RPMI7951 (cell line): ENCODE results near the gene SRP19. TPM values are rescaled to one million over a fixed set of nuclear protein-coding genes. Genes with fewer than 3 reads are reported as not detected.
"Not testable (repeated sequence)": the region's sequence is repeated elsewhere in the genome, so short reads cannot be mapped to it uniquely, and the experiment has no call there.

Experiments
- DNase-seq: peaks from one replicate; pipeline ENCODE4 v3.0.0-alpha.2; 2012; ENCODE audit warnings: low read depth
- total RNA-seq: library from RNA; depleted of rRNA; stranded (reverse); fragments of >200 nt; shearing (Covaris generic); gene quantifications from 2 replicates; pipeline ENCODE4 v1.2.3, GENCODE V29; 2014; rRNA removed

The SRP19 gene
- 66.6 and 106 TPM in 2 replicates for total RNA-seq

DNA sequence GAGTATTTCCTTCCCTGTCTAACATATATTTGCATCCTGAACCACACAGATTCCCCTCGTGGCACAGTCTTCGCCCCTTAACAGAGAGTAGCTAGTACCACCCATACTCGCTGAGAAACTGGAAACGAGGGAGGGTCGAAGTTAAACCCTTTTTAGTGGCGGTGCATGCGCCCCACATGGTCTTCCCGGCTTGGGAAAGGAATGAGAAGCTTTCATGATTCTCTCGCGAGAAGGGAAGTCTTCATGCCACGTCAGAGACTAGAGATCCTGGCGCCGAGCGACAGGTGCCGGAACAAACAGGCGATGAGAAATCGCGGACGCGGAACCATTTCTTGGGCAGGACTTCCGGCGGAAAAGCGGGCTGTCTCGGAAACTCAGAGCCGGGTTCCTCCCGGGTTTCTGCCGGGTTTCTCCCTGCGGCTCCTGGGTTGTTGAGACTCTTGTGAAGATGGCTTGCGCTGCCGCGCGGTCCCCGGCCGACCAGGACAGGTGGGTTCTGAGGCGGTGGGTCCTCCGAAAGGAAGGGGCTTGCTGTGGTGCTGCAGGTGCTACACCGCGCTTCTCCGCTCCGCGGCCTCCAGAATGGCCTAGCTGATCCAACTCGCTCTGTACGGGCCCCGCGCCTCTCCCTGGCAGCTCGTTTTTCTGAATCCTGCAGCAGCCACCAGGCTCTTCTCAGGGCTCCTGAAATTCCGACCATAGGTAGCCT lies at the start of gene SRP19:
Gene SRP19 (plus strand): TSS at position 359 of the 709 bp plus-strand sequence. CDS start 90 bp downstream, at position 449.
- peak; percentile 96 for DNase-seq

DNA sequence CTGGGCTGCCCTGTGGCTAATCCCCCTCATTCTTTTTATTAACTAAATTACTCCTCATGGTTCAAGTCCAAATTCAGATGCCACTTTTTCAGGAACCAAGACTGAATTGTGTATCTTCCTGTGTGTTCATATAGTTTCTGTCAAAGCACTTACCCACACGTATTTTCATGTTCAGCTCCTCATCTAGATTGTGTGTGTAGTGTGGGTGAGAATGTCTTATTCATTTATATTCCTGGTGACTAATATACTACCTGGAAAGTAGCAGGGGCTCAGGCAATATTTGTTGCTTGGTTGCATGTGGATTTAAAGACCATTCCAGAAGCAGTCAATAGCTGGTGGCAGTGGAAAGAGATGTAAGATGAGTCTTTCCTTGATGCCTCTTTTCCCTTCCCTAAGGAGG lies 48.5 kb upstream of the SRP19 start:
- no peak for DNase-seq

DNA sequence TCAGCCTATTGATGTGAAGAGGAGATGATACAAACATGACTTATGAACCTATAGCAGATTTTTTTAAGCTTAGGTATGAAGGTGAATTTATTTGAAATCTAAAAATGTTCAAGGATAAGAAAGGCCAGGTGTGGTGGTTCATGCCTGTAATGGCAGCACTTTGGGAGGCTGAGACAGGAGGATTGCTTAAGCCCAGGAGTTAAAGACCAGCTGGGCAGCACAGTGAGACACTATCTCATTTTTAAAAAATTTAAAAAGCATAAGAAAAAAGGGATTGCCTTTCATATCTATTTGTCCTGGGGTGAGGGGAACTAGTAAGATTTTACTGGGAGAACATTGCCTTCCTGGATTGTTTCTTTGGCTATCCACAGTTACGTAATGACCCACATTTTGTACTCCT lies 40.8 kb upstream of the SRP19 start:
- DNase-seq, result no peak

DNA sequence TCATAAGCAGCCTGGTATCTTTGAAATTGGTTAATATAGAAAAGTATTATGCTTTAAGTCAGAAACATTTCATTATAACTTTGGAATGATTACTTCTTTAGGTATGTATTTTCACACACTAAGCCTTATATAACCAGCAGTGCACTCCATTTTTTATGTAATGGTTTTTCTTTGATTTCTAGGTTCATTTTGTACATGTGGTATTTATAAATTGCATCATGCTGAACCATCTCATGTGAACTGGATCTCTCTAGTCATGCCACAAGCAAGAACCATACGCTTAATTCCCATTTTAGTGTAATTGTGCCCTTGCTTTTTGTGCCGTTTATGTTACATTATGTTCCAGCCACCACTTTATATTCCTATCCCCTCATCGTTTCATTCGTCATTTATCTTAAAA lies 38.6 kb upstream of the SRP19 start:
- DNase-seq, result no peak

DNA sequence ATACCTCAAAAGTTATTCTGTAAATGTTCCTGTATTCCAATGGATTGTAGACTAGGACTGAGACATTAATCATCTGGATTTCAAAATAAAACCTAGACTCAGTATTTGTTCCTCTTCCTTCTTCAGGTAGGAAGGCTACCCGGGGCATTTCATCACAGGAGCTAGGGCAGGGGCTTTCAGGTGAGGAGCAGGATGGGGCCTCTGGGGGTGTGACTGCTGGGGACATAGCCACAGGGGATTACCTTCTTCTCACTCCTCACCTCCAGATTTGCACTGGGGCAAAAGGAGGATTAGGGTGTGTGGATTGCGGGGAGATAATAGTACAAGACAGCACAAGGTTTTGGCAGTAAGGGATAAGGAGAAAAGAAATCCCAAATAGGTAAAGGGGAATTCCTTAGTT lies 37.9 kb upstream of the SRP19 start:
- DNase-seq, result no peak

DNA sequence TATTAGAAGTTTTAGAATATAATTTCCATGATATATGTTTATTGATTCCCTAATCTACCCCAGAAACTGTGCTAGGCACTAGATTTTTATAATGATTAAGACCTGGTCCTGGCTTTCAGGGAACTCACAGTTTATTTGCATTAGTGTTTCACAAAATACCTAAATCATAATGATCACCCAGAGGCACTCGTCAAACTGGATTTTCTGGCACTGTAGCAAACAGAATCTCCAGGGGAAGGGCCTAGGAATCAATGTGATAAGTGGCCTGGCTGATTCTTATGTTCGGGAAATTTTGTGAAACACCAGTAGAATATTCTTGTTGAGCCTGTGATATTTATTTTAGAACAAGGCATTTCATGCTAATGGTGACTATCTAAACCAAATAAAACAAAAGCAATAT lies 37.4 kb upstream of the SRP19 start:
- DNase-seq, result no peak

DNA sequence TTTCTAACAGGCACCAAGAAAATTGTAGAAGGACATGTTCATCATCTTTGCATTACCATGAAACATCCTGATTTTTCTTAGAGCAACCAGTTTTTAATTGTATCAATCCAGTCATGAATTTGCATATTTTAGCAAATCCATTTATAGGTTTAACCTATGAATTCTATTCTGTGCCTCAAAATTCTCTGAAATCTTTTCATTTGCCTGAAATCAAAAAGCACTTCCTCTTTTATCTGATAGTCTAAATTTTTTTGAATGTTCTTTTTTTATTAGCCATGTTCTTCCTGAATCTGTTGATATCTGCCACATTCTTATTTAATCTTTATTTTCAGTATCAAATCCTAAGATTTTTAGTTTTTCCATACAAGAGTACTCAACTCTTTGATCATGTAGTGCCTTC lies 36.9 kb upstream of the SRP19 start:
- no peak for DNase-seq

DNA sequence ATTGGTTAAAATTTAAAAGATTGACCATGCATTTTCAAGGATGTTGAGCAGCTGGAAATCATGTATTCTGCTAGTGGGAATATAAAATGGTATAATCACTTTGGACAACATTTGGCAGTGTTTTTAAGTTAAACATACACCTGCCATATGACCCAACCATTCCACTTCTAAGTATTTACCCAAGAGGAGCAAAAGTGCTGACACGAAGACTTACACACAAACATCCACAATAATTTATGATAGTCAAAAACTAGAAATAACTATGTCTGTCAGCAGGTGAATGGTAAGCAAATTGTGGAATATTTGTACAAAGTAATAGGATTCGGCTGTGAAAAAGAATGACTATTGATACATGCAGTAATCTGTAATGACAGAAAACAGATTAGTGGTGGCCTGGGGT lies 30.7 kb upstream of the SRP19 start:
- no peak for DNase-seq

DNA sequence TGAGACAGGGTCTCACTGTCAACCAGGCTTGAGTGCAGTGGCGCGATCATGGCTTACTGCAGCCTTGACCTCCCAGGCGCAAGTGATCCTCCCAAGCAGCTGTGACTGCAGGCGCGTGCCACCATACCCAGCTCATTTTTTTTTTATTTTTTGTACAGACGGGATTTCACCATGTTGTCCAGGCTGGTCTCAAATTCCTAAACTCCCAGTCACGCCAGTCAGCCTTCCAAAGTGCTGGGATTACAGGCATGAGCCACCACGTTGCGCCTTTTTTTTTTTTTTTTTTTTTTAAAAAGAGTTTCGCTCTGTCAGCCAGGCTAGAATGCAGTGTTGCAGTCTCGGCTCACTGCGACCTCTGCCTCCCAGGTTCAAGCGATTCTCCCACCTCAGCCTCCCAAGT lies 27.1 kb upstream of the SRP19 start:
- DNase-seq, result no peak

DNA sequence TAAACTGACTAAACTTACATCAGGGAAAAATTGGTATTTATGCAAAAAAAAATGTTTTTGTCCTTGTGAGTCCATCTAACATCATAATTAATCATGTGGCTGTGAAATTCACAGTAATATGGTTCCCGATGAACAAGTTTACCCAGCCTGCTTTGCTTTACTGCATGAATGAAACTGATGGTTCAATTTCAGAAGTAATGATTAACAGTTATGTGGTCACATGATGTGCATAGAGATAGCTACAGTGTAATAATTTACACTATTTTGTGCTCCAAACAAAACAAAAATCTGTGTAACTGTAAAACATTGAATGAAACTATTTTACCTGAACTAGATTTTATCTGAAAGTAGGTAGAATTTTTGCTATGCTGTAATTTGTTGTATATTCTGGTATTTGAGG lies 16.6 kb upstream of the SRP19 start:
- DNase-seq, result no peak

DNA sequence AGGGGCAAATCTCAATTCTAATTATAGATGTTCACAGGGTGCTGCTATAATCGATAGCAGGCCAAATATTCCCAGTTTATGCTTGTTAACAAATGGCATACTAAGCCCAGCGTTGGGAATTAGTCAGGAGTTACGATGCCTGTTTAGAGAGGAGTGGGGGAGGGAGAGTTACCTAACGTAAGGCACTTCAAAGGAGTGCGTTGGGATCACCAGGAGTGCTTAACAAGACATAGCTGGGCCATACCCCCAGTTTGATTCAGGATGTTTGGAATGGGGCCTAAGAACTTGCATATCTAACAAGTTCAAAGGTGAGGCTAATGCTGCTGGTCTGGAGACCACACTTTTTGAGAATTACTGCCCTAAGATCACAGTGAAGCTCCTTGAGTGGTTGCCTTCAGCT lies 14.5 kb upstream of the SRP19 start:
- DNase-seq, result no peak

DNA sequence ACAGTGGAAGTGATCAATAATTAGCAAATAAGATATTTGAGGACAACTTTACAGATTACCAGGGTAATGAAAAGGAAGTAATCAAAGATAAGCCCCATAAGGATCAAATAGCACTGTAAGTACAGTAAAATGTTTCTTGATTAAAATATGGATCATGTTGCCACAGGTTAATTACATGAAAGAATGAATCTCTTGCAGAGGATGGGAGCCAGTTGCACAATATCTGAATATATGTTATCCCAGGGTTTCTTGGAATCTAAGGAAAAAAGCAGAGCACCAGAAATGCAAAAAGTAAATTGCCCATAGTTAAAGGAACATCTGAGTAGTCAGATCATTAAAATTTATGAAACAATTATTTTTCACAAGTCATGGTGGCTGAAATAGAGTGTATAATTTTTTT lies 13.8 kb upstream of the SRP19 start:
- no peak for DNase-seq

DNA sequence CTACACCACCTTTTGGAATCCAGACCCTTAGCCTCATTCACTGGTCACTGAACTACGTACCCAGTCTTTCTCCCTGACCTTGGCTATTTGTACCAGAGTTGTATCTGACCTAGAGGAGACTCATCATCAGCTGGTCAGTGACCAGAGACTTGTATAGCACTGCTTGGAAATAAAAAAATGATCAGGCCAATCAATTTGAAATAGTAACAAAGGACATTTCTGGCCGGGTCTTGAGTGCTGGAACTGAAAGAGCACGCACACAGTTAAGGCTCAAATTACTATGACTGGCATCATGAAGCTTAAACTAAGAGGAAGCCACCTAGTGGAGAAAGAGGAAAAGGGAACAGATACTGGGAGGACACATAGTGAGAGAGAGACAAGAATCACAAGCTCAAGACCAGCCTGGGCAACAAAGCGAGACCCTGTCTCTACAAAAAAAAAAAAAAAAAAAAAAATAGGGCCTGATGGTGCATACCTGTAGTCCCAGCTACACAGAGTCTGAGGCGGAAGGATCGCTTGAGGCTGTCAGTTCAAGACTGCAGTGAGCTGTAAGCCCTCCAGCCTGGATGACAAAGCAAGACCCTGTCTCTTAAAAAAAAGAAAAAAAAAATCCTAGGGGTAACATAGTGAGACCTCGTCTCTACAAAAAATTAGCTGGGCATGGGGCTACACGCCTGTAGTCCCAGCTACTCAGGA lies 12.8 kb upstream of the SRP19 start:
- DNase-seq, result peak; percentile 65

DNA sequence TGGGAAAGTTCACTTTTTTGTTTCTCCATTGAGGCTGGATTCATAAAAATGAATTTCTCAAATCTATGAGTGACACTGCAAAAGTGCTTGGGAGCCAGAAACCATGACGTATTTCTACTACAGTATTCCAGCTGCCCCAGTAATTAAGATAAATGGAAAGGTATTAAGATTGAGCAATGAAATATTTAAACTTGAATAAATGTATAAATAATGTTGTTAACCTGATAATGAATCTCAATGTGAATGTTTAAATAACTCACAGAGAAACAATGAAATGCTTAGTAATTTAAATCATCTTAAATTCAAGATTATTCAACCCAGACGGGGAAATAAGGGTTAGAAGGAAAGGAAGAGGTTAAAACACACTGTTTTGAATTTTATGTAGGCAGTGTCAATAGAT lies 11.2 kb upstream of the SRP19 start:
- DNase-seq, result no peak

DNA sequence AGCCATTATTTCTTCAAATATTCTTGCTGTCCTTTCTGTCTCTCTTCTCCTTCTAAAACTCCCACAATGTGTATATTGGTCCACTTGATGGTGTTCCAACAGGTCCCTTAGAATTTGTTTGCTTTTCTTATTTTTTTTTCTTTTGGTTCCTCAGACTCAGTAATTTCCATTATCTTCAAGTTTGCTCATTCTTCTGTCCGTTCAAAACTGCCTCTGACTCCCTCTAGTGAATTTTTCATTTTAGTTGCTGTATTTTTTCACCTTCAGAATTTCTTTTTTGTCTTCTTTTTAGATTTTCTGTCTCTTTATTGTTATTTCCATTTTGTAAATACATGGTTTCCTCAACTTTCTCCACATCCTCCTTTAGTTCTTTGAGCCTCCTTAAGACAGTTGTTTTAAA lies 6.4 kb upstream of the SRP19 start:
- no peak for DNase-seq

DNA sequence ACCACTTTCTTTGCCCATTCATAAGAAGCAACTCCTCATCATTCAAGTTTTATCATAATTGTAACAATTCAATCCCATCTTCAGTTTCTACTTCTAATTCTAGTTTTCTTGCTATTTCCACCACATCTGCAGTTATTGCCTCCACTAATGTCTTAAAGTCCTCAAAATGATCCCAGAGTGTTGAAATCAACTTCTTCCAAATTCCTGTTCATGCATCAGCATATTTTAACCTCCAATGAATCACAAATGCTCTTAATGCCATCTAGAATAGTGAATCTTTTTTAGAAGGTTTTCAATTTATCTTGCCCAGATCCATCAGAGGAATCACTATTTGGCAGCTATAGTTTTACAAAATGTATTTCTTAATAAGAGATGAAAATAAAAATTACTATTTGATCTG lies 3.2 kb upstream of the SRP19 start:
- no peak for DNase-seq

DNA sequence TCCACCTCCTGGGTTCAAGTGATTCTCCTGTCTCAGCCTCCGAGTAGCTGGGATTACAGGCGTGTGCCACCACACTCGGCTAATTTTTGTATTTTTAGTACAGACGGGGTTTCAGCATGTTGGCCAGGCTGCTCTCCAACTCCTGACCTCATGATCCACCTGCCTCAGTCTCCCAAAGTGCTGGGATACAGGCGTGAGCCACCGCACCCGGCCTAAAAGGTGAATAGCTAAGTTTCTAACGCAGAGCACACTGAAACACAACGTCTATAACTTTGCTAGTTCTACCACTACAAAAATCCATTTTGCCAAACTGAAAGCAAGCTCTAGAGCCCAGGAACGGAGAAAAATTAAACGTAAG lies 537 bp upstream of the SRP19 start:
- DNase-seq, result not testable (repeated sequence)

DNA sequence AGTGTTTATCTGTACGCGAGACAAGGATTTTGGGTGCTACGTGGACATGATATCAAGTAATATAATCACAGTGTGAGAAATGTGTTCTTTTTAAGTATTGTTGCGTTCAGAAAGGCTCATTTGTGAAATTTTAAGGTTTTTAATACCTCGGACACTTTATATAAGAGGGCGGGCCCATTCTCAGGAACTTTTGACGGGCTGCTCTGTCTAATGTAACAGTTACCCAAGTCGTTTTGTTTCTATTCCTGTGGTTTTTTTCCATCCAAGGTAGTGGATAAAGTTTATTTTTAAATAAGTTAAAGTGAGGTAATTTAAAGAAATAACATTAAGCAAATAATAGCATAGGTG lies 525 bp downstream of the SRP19 start:
- no peak for DNase-seq

DNA sequence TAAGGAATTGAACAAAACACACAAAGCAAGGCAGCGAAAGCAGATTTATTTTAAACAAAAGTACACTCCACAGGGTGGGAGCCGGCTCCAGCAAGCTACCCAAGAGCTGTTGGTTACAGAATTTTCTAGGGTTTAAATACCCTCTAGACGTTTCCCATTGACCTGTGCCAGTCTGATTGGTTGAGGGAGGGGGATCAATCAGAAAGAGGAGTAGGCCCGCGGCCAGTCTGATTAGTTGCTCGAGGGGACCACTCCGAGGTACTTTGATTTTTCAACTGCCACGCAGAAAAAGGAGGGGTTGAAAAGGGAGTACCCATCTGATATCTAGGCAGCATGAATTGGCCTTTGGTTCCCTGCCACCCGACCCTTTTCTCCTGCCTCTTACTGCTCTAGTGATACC lies 998 bp downstream of the SRP19 start:
- DNase-seq, result peak; percentile 19

DNA sequence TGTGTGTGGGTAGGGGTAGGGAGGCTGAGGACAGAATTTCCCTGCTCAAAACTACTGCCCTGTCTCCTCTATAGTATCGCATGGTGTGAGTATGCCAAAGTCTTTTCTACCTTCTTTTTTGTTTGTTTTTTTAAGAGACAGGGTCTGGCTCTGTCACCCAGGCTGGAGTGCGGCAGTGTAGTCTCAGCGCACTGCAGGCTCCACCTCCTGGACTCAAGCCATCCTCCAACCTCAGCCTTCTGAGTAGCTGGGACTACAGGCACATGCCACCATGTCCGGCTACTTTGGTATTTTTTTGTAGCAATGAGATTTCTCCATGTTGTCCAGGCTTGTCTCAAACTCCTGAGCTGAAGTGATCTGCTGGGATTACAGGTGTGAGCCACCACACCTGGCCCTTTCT lies 2.5 kb downstream of the SRP19 start:
- no peak for DNase-seq

DNA sequence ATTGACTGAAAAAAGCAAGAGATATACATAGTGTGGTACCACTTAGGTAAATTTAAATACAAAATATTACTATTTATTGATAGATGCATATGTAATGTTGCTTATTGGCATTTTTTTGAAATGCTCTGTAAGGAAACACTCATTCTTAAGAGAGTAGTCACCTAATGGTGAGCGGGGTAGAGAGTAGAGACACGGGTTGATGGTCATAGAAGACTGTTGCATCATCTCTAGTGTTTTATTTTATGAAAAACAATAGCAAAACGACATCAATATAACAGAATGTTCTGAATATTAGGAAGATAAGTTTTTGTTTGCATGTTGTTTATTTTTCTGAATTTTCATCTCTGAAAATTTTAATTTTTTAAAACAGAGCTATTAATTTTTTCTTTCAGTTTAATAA lies 4.0 kb downstream of the SRP19 start:
- DNase-seq, result no peak

DNA sequence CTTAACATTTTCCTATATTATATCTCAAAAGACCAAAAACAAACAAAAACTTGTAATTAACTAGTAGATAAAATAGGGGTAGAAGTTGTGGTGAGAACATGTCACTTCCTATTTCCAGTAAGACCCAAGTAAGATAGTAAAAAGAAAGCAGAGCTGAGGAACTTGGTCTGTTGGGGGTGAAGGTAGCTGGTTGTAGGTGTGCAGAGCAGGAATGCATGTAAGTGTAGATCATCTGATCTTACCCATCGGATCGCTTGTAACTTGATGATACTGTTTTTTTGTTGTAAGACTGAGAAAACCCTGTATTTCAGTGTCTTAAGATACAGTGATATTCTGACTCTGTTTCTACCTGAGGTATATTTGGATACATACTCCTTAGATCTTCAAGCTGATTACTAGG lies 5.7 kb downstream of the SRP19 start:
- DNase-seq, result no peak

DNA sequence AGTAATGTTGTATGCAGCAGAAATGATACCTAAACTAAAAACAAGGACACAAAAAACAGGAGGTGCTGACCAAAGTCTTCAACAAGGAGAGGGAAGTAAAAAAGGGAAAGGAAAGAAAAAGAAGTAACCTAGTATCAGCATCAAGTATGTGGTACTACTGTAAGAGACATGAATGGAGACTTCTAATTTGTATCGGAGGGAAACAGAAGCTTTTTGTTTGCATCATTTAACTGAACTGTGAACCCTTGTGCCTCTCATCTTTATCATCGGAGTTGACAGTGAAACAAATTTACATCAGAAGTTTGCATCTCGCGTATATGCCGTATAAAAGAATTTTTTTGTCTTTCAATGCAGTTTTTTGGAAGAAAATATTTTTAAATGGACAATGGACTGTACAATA lies 6.3 kb downstream of the SRP19 start:
- no peak for DNase-seq

DNA sequence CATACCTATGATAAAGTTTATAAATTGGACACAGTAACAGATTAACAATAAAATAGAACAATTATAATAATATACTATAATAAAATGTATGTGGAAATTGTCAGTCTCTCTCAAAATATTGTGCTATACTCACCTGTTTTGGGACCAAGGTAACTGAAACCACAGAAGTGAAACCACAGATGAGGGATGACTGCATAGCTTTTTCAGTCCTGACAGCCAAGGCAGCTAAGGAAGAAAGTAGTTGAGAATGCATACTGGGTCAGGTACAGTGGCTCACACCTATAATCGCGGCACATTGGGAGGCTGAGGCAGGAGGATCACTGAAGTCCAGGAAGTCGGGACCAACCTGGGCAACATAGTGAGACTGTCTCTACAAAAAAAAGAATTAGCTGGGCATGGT lies 8.9 kb downstream of the SRP19 start:
- DNase-seq, result no peak
